ENCODE measurements around the gene LRP6.

- TF ChIP-seq SMAD4 (CRISPR knock-in tag; IDR thresholded peaks at IDR 0.05) = no peak
- no peak for TF ChIP-seq JUN (CRISPR knock-in tag; IDR thresholded peaks at IDR 0.05)
- TF ChIP-seq CTCF (IDR thresholded peaks at IDR 0.05) = no peak
- no peak for TF ChIP-seq ELF4 (CRISPR knock-in tag; IDR thresholded peaks at IDR 0.05; ENCODE audit: low read depth)
- no peak for TF ChIP-seq NFYB (CRISPR knock-in tag; conservative IDR thresholded peaks at IDR 0.05; ENCODE audit: low read depth)
- TF ChIP-seq SMAD3 (CRISPR knock-in tag; IDR thresholded peaks at IDR 0.05; ENCODE audit: borderline replicate concordance) = no peak
- TF ChIP-seq NR3C1 (CRISPR knock-in tag; conservative IDR thresholded peaks at IDR 0.05; ENCODE audit: low read depth) = no peak
Measured at GRCh38 chr12:12098691-12099015, 168.2 kb downstream of the LRP6 start.

Data from WTC11 (cell line).